ENCODE measurements around the gene SCG5. TPM values are rescaled to one million over a fixed set of nuclear protein-coding genes. Genes with fewer than 3 reads are reported as not detected.

SCG5 gene
- polyA plus RNA-seq, 2 donors, result 0.35 to 0.37 TPM

DNA sequence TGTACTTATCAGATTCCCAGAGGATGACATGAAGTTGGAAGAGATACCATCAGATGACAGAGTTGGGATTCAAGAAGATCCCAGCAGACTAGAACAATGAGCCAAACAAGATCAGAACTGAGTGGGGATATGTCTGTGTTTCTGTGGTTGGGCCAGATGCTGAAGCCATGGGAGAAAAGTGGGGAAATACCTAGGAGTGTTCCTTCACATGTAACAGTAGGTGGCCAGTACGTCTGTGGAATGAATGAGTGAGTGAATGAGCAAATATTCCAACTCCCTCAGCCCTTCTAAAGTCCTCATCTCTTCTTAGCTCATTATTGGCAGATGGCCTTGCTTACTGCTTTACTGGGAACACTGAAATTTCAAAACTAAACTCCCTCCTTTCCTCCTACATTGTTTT is 44.1 kb downstream of the SCG5 start:
- H3K4me3 ChIP-seq (ENCODE audit: low read depth in 1 of 2, low read length in 2 of 2), result no peak overlapping the region
- no peaks in the 10 kb centered on the region for H3K27me3 ChIP-seq (ENCODE audit: control insufficient read depth in 1 of 2, insufficient read depth in 2 of 2, low read length in 2 of 2)
- 54 to 78% methylated on average over 1 of the region's 1 CpG for WGBS, 2 donors
- H3K27ac ChIP-seq (ENCODE audit: low read depth in 2 of 2, low read length in 1 of 2), result no peak overlapping the region
- H3K36me3 ChIP-seq (ENCODE audit: control insufficient read depth in 2 of 2, insufficient read depth in 2 of 2, low read length in 1 of 2), result no peaks in the 10 kb centered on the region
- no peaks in the 10 kb centered on the region for H3K4me1 ChIP-seq (ENCODE audit: control insufficient read depth in 2 of 2, insufficient read depth in 2 of 2, low read length in 1 of 2)
- H3K9me3 ChIP-seq (ENCODE audit: control insufficient read depth in 2 of 2, insufficient read depth in 1 of 2, low read depth in 1 of 2, low read length in 1 of 2), result no peaks in the 10 kb centered on the region

DNA sequence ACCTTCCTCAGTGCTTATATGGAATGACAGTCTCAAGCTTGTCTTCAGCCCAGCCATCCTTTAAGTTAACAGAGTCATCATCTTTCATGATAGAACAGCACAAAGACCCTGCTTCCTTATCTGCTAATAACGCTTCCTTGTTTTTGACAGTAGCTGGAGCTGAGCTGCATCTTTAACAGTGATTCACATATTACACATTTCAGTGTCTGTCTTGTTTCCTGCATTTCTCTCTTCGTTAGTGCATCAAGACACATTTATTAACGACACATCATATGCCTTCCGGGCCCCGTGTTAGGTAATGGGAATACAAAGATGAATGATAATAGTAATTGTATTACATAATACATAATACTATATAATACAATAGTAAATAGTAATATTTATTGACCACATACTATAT is 46.0 kb downstream of the SCG5 start:
- H3K27ac ChIP-seq (ENCODE audit: low read depth in 2 of 2, low read length in 1 of 2), result no peak overlapping the region
- no peaks in the 10 kb centered on the region for H3K36me3 ChIP-seq (ENCODE audit: control insufficient read depth in 2 of 2, insufficient read depth in 2 of 2, low read length in 1 of 2)
- H3K27me3 ChIP-seq (ENCODE audit: control insufficient read depth in 1 of 2, insufficient read depth in 2 of 2, low read length in 2 of 2), result no peaks in the 10 kb centered on the region
- H3K4me3 ChIP-seq (ENCODE audit: low read depth in 1 of 2, low read length in 2 of 2), result no peak overlapping the region
- no peaks in the 10 kb centered on the region for H3K9me3 ChIP-seq (ENCODE audit: control insufficient read depth in 2 of 2, insufficient read depth in 1 of 2, low read depth in 1 of 2, low read length in 1 of 2)
- H3K4me1 ChIP-seq (ENCODE audit: control insufficient read depth in 2 of 2, insufficient read depth in 2 of 2, low read length in 1 of 2), result no peaks in the 10 kb centered on the region
- 75 to 79% methylated on average over 5 of the region's 5 CpGs for WGBS, 2 donors

DNA sequence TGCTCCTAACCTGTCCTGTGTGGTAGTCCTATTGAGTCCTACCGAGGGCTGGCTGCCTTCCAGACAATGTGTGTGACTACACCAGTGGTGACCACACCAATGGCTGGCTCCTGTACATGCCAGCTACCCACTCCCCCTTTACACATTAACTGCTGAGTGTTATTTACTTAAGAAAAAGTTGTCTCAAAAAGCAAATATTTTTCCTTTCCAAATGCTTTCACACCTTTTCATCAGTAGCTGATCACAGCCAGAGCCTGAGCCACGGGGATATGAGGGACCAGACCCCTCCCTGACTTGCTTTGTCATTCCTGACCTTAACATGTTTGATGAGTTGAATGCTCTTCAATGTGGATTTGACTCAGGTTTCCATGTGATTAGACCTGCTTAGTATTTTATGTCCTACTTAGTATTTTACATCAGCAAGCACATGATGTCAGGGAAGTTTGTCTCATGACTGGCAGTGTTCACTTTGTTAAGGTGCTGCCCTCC is 46.7 kb downstream of the SCG5 start:
- no peak overlapping the region for H3K4me3 ChIP-seq (ENCODE audit: low read depth in 1 of 2, low read length in 2 of 2)
- 40 to 41% methylated on average over 2 of the region's 2 CpGs for WGBS, 2 donors
- H3K36me3 ChIP-seq (ENCODE audit: control insufficient read depth in 2 of 2, insufficient read depth in 2 of 2, low read length in 1 of 2), result no peaks in the 10 kb centered on the region
- no peaks in the 10 kb centered on the region for H3K4me1 ChIP-seq (ENCODE audit: control insufficient read depth in 2 of 2, insufficient read depth in 2 of 2, low read length in 1 of 2)
- H3K9me3 ChIP-seq (ENCODE audit: control insufficient read depth in 2 of 2, insufficient read depth in 1 of 2, low read depth in 1 of 2, low read length in 1 of 2), result no peaks in the 10 kb centered on the region
- no peaks in the 10 kb centered on the region for H3K27me3 ChIP-seq (ENCODE audit: control insufficient read depth in 1 of 2, insufficient read depth in 2 of 2, low read length in 2 of 2)
- no peak overlapping the region for H3K27ac ChIP-seq (ENCODE audit: low read depth in 2 of 2, low read length in 1 of 2)

DNA sequence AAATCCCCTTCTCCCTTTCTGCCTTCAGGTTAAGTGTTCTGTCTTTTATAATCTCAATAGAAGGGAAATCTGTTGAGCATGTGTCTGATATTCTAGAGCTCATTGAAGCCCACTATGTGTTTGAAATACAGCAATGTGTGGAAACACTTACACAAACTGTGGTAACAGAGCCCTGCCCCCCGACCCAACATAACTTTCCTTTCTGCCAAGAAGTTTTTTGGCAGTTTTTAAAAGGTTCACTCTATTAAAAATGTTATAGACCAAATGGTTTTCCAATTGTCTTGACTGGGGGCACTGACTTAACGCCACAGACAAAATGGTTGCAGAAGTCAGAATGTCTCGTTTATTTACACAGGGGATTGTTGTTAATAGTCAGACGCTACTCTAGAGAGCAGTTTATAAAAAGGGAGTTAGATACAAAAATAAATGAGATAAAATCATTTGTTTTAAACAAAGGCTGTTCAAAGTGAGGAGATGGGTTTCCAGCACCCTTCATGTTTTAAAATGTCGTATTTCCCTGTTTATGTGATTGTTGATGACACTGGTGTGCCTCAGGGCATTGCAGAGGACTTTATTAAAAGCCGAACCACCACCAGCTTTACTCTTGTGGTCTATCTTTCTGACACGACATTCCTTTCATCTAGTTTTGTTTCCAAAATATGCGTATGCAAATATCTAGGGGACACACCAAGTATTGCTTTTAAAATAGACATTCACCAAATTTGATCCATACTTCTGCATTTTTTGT is 49.6 kb downstream of the SCG5 start:
- no peaks in the 10 kb centered on the region for H3K27me3 ChIP-seq (ENCODE audit: control insufficient read depth in 1 of 2, insufficient read depth in 2 of 2, low read length in 2 of 2)
- H3K9me3 ChIP-seq (ENCODE audit: control insufficient read depth in 2 of 2, insufficient read depth in 1 of 2, low read depth in 1 of 2, low read length in 1 of 2), result no peaks in the 10 kb centered on the region
- WGBS, 2 donors, result 67 to 73% methylated on average over 8 of the region's 8 CpGs
- no peak overlapping the region for H3K27ac ChIP-seq (ENCODE audit: low read depth in 2 of 2, low read length in 1 of 2)
- no peak overlapping the region for H3K4me3 ChIP-seq (ENCODE audit: low read depth in 1 of 2, low read length in 2 of 2)
- H3K4me1 ChIP-seq (ENCODE audit: control insufficient read depth in 2 of 2, insufficient read depth in 2 of 2, low read length in 1 of 2), result no peaks in the 10 kb centered on the region
- no peaks in the 10 kb centered on the region for H3K36me3 ChIP-seq (ENCODE audit: control insufficient read depth in 2 of 2, insufficient read depth in 2 of 2, low read length in 1 of 2)

DNA sequence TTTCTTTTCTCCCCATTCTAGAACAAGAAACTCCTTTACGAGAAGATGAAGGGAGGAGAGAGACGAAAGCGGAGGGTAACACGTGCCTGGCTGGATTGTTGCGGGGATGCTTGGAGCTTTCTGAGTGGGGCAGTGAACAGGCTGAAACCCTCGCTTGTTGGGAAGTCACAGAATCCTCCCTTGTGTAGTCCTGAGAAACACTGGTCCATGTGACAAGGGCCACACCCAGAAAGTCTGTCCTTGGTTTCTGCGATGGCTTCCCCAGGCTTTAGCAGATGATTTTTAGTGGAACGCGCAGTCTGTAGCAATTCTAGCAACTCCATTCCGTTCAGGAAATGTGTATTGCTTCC is 50.2 kb downstream of the SCG5 start:
- H3K27me3 ChIP-seq (ENCODE audit: control insufficient read depth in 1 of 2, insufficient read depth in 2 of 2, low read length in 2 of 2), result no peaks in the 10 kb centered on the region
- no peak overlapping the region for H3K27ac ChIP-seq (ENCODE audit: low read depth in 2 of 2, low read length in 1 of 2)
- H3K4me3 ChIP-seq (ENCODE audit: low read depth in 1 of 2, low read length in 2 of 2), result no peak overlapping the region
- H3K36me3 ChIP-seq (ENCODE audit: control insufficient read depth in 2 of 2, insufficient read depth in 2 of 2, low read length in 1 of 2), result no peaks in the 10 kb centered on the region
- H3K9me3 ChIP-seq (ENCODE audit: control insufficient read depth in 2 of 2, insufficient read depth in 1 of 2, low read depth in 1 of 2, low read length in 1 of 2), result no peaks in the 10 kb centered on the region
- WGBS, 2 donors, result 91 to 92% methylated on average over 10 of the region's 10 CpGs
- no peaks in the 10 kb centered on the region for H3K4me1 ChIP-seq (ENCODE audit: control insufficient read depth in 2 of 2, insufficient read depth in 2 of 2, low read length in 1 of 2)

DNA sequence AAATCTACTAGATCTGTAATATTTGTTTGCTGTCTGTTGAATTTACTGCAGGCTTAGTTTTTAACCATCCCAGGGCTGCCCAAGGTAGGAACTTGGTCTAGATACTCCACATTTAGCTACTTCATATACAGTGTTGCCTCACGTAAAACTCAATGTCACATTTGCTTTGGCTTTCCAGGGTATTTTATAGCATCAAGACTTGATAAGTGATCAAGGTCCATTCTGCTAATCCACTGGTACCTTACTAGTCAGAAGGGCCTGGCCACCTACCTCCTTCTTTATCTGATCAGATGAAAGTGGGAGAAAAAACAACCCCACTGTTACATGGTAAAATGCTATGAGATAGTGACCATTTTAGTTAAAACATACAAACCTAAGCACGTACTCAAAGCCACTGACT is 50.8 kb downstream of the SCG5 start:
- Histone ChIP-seq H3K36me3 (ENCODE audit: control insufficient read depth in 2 of 2, insufficient read depth in 2 of 2, low read length in 1 of 2) (no peaks in the 10 kb centered on the region), H3K4me3 (ENCODE audit: low read depth in 1 of 2, low read length in 2 of 2) (no peak overlapping the region), H3K9me3 (ENCODE audit: control insufficient read depth in 2 of 2, insufficient read depth in 1 of 2, low read depth in 1 of 2, low read length in 1 of 2) (no peaks in the 10 kb centered on the region), H3K4me1 (ENCODE audit: control insufficient read depth in 2 of 2, insufficient read depth in 2 of 2, low read length in 1 of 2) (no peaks in the 10 kb centered on the region), H3K27ac (ENCODE audit: low read depth in 2 of 2, low read length in 1 of 2) (no peak overlapping the region), H3K27me3 (ENCODE audit: control insufficient read depth in 1 of 2, insufficient read depth in 2 of 2, low read length in 2 of 2) (no peaks in the 10 kb centered on the region)
- WGBS, 2 donors, result 85 to 95% methylated on average over 2 of the region's 2 CpGs

DNA sequence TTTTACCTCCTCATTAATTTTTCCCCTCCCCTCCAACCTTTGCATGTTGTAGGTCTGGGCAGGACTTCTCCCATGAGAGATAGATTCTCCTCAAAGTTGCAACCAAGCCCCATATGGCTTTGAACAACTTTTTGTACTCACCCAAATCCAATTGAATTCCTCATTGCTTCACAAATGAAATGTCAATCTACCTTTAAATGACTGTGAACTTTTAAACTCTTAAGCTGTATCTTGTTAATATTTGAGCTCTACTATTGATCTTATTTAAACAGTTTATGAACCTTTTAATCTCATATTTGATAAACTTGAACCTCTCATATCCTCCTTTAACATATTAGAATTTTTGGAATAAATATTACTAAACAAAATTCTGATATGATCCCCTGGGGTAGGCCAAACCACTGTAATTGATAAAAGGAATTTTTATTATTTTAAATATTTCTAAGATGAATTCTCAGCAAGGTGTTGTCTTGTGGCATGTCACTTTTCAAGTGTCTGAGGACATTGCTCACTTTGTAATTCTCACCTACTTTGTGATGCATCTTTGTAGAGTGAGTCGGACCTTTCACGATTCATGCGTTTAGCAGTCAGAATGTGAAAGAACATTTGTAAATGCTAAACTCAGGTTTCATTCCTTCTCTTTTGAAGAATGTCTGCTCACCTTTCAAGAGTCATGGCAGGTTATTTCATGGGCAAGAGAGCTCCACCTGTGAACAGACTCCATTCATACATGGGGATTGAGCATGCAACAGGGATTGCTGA is 52.9 kb downstream of the SCG5 start:
- H3K27ac ChIP-seq (ENCODE audit: low read depth in 2 of 2, low read length in 1 of 2), result no peak overlapping the region
- H3K4me3 ChIP-seq (ENCODE audit: low read depth in 1 of 2, low read length in 2 of 2), result no peak overlapping the region
- WGBS, 2 donors, result 79 to 89% methylated on average over 3 of the region's 3 CpGs
- no peaks in the 10 kb centered on the region for H3K9me3 ChIP-seq (ENCODE audit: control insufficient read depth in 2 of 2, insufficient read depth in 1 of 2, low read depth in 1 of 2, low read length in 1 of 2)
- H3K27me3 ChIP-seq (ENCODE audit: control insufficient read depth in 1 of 2, insufficient read depth in 2 of 2, low read length in 2 of 2), result no peaks in the 10 kb centered on the region
- no peaks in the 10 kb centered on the region for H3K36me3 ChIP-seq (ENCODE audit: control insufficient read depth in 2 of 2, insufficient read depth in 2 of 2, low read length in 1 of 2)
- H3K4me1 ChIP-seq (ENCODE audit: control insufficient read depth in 2 of 2, insufficient read depth in 2 of 2, low read length in 1 of 2), result no peaks in the 10 kb centered on the region

DNA sequence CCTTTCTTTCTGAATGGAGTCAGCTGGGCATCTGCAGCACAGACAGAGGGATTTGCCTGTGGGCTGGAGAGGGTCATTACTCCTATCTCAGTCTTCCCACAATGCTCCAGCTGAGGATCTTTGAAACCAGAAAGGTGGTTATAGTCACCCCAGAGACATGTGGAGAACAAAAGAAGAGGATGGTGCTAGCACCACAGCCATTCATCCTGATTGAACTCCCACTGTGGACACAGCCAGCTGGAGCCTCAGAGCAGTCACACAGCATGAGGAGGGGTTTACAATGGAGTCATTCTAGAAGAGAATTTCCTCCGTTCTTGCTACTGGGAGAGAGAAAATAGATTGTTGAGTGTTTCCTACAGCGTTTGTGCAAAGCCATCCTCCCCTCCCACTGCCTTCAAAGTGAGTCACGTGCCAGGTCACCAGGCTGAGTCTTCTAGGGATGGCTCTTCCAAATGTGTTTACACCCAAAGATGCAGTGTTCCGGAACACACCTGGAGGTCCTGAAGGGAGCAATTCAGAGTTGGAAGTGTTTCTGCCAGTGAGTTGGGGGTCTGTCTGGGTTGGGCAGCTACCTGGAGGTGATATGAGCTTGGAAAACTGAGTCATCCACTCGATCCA is 57.4 kb downstream of the SCG5 start:
- Histone ChIP-seq H3K27me3 (ENCODE audit: control insufficient read depth in 1 of 2, insufficient read depth in 2 of 2, low read length in 2 of 2) (no peaks in the 10 kb centered on the region), H3K9me3 (ENCODE audit: control insufficient read depth in 2 of 2, insufficient read depth in 1 of 2, low read depth in 1 of 2, low read length in 1 of 2) (peaks cover 0 to 2% of the 10 kb centered on the region in 2 donors), H3K4me1 (ENCODE audit: control insufficient read depth in 2 of 2, insufficient read depth in 2 of 2, low read length in 1 of 2) (no peaks in the 10 kb centered on the region), H3K36me3 (ENCODE audit: control insufficient read depth in 2 of 2, insufficient read depth in 2 of 2, low read length in 1 of 2) (no peaks in the 10 kb centered on the region), H3K4me3 (ENCODE audit: low read depth in 1 of 2, low read length in 2 of 2) (no peak overlapping the region), H3K27ac (ENCODE audit: low read depth in 2 of 2, low read length in 1 of 2) (no peak overlapping the region)
- WGBS, 2 donors, result 80 to 85% methylated on average over 5 of the region's 5 CpGs

DNA sequence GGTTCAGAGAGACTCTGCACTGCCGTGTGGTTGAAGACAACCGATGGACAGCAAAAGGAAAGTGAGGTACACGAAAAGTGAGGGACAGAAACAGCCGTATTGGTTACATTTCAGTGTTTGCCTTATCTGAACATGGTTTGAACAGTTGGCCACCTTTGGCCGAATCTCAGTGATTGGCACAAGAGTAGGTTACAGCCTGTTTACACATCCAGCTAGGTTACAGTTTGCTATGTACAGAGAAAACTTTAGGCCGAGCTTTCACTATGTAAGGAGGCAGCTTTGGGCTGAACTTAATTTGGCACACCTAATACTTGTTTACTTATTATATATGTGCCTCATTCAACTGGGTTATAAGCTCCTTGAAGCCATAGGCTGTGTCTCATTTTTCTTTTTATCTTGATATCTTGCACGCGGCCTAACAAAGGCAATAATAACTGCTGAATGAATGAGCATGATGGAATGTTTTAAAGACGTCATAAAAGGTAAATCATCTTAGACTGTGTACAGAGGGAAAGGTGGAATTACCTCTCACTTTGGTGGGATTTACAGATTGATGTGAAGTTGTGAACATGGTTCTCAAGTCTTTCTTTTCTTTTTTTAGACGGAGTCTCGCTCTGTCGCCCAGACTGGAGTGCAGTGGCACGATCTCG is 59.1 kb downstream of the SCG5 start:
- Histone ChIP-seq H3K27me3 (ENCODE audit: control insufficient read depth in 1 of 2, insufficient read depth in 2 of 2, low read length in 2 of 2) (no peaks in the 10 kb centered on the region), H3K9me3 (ENCODE audit: control insufficient read depth in 2 of 2, insufficient read depth in 1 of 2, low read depth in 1 of 2, low read length in 1 of 2) (peaks cover 0 to 2% of the 10 kb centered on the region in 2 donors), H3K4me3 (ENCODE audit: low read depth in 1 of 2, low read length in 2 of 2) (no peak overlapping the region), H3K4me1 (ENCODE audit: control insufficient read depth in 2 of 2, insufficient read depth in 2 of 2, low read length in 1 of 2) (no peaks in the 10 kb centered on the region), H3K27ac (ENCODE audit: low read depth in 2 of 2, low read length in 1 of 2) (no peak overlapping the region), H3K36me3 (ENCODE audit: control insufficient read depth in 2 of 2, insufficient read depth in 2 of 2, low read length in 1 of 2) (no peaks in the 10 kb centered on the region)
- 74 to 92% methylated on average over 13 to 14 of the region's 14 CpGs for WGBS, 2 donors

All from esophagus (tissue), 2 donors.